CD8-positive, alpha-beta memory T cell (primary cell): ENCODE measurements around the gene HOXB5. TPM values are rescaled to one million over a fixed set of nuclear protein-coding genes. Genes with fewer than 3 reads are reported as not detected.

Experiments
- CTCF ChIA-PET: fragments of 350-600 bp; sonication (Branson Sonifier 250); formaldehyde crosslinking; loops from one replicate; lab custom pipeline; 2021; ENCODE audit warnings: antibody characterized with exemption; lab: Charles Lee
- POLR2A ChIA-PET: fragments of 350-600 bp; sonication (Branson Sonifier 250); formaldehyde crosslinking; loops from one replicate; lab custom pipeline; 2021; ENCODE audit warnings: antibody characterized with exemption; lab: Charles Lee
- DNase-seq, 5 donors: peaks; one replicate each; pipeline versions ENCODE4 v3.0.0 to v3.0.0-alpha.2; 2020 to 2022; ENCODE audit warnings: mixed read lengths in 1 of 5
- H3K27ac ChIP-seq: one replicate; pipeline ENCODE4 v1.7.0; 2013; ENCODE audit warnings: low read depth, mild to moderate bottlenecking, low read length, moderate library complexity
- H3K27me3 ChIP-seq: 2 replicates; pipeline ENCODE4 v1.7.0; 2013; ENCODE audit warnings: low read length, mild to moderate bottlenecking; ENCODE audit not compliant: insufficient read depth, poor library complexity, severe bottlenecking
- H3K36me3 ChIP-seq: 2 replicates; pipeline ENCODE4 v1.7.0; 2013; ENCODE audit warnings: mild to moderate bottlenecking, low read length, moderate library complexity; ENCODE audit not compliant: insufficient read depth
- H3K4me1 ChIP-seq: 2 replicates; pipeline ENCODE4 v1.7.0; 2013; ENCODE audit warnings: mild to moderate bottlenecking, low read length, moderate library complexity; ENCODE audit not compliant: insufficient read depth
- H3K4me3 ChIP-seq: 2 replicates; pipeline ENCODE4 v1.7.0; 2013; ENCODE audit warnings: mild to moderate bottlenecking, low read length
- H3K9me3 ChIP-seq: 2 replicates; pipeline ENCODE4 v1.7.0; 2013; ENCODE audit warnings: mild to moderate bottlenecking, low read length
- H3K27ac Mint-ChIP-seq, 8 donors: one replicate each; pipeline ENCODE4 v1.8.0; 2020 to 2021; ENCODE audit warnings: mixed read lengths in 8 of 8, mild to moderate bottlenecking in 6 of 8, inconsistent platforms in 3 of 8, moderate library complexity in 3 of 8
- H3K27me3 Mint-ChIP-seq, 2 donors: one replicate each; pipeline ENCODE4 v1.8.0; 2020 to 2021; ENCODE audit warnings: mixed read lengths in 2 of 2, mild to moderate bottlenecking in 1 of 2, moderate library complexity in 1 of 2
- H3K36me3 Mint-ChIP-seq, 3 donors: one replicate each; pipeline ENCODE4 v1.8.0; 2020 to 2021; ENCODE audit warnings: mixed read lengths in 3 of 3, inconsistent platforms in 1 of 3, mild to moderate bottlenecking in 1 of 3
- H3K4me1 Mint-ChIP-seq, 3 donors: one replicate each; pipeline ENCODE4 v1.8.0; 2020 to 2021; ENCODE audit warnings: mixed read lengths in 3 of 3, inconsistent platforms in 1 of 3, mild to moderate bottlenecking in 1 of 3
- H3K4me3 Mint-ChIP-seq, 7 donors: one replicate each; pipeline ENCODE4 v1.8.0; 2020 to 2021; ENCODE audit warnings: mixed read lengths in 7 of 7, mild to moderate bottlenecking in 6 of 7, moderate library complexity in 4 of 7, inconsistent platforms in 2 of 7
- H3K9me3 Mint-ChIP-seq, 5 donors: one replicate each; pipeline ENCODE4 v1.8.0; 2020 to 2022; ENCODE audit warnings: mixed read lengths in 5 of 5, mild to moderate bottlenecking in 3 of 5, moderate library complexity in 2 of 5, inconsistent platforms in 1 of 5
- polyA plus RNA-seq: library from polyadenylated mRNA; unstranded; fragments of 300-500 nt; fragmentation: Illumina TruSeq; gene quantifications from one replicate; pipeline ENCODE4 v1.2.3, GENCODE V29; 2021
- total RNA-seq, 2 experiments: library from RNA; stranded (reverse); gene quantifications; one replicate each; pipeline ENCODE4 v1.2.3, GENCODE V29; 2021

The HOXB5 gene
- total and polyA plus RNA-seq, 3 experiments from 2014 or later = not detected

DNA sequence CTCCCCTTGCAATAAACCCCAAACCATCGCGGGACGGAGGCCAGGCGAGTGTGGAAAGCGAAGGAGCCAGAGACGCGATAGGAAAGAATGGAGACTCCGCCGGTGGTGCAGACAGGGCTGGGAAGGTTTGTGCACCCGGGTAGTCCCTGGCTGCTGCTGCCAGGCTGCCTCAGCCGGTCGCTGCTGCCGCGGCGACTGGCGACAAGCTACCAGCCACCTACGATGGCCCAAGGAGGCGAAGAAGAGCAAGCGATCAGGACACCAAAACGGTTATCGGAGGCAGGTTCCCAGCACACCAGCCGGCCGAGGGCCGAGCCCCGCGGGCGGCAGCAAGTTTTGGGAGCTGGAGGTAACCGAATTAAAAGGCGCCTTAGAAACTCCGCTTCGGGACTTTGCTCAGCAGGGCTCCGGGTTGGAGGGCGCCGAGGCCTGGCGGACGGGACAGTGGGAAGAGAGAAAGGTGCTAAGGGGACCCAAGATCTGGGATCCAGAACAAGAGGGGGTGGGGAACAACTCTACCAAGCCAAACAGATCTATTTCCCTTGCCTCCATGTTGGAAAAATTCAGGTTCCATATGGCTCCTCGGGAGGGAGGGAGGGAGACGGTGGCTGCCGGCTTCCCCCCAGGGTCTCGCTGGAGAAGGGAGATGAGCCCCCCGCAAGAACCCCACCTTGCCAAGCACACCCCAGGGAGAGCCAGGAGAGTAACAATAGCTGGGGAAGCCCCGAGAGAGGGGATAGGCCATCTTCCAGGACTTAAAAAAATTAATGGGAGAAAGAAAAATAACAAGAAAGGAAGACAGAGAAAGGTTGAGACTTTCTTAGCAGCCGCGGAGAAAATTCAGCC, 38.9 kb downstream of the HOXB5 start:
- Histone ChIP-seq H3K36me3 (no peaks in the 10 kb centered on the region), H3K4me3 (no peak overlapping the region), H3K27me3 (no peaks in the 10 kb centered on the region), H3K9me3 (no peaks in the 10 kb centered on the region), H3K27ac (no peak overlapping the region), H3K4me1 (no peaks in the 10 kb centered on the region)
- ChIA-PET POLR2A (no interaction called here), CTCF (interaction anchor here (1.0 to 2.6 kb wide), 2 partner anchors 11 to 62 kb away, joined by 4 to 7 read pairs; no protein-coding TSS in a partner anchor)
- Mint-ChIP-seq H3K36me3 (peaks cover 0 to 7% (median 6%) of the 10 kb centered on the region in 3 donors), H3K4me1 (peaks cover 4 to 13% (median 6%) of the 10 kb centered on the region in 3 donors), H3K27me3 (peaks cover 9 to 14% of the 10 kb centered on the region in 2 donors), H3K27ac (peak overlapping the region in 3 of 8 donors; percentile 30 to 89 (median 66)), H3K4me3 (peak overlapping the region in 5 of 7 donors; percentile 5 to 87 (median 77)), H3K9me3 (no peaks in the 10 kb centered on the region)
- peak in 1 of 5 donors; percentile 34 for DNase-seq

DNA sequence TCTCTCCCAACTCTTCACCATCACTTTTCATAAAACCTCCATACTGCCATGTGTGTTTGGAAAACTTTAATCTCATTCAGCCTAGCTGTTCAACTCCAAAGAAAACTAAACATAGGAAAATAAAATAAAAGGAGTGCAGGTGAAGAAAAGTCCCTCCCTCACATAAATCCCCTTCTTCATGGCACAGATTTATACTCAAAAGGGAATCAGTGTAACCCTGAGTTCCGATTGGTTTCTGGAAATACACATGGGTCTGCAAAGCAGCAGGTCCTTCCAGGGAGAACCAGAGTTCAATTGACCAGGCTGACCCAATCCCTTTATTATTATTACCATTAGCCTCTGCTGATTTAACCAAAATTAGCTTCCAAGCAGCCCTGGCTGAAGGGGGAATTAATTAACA, 39.8 kb downstream of the HOXB5 start:
- H3K9me3 ChIP-seq = no peaks in the 10 kb centered on the region
- H3K4me3 Mint-ChIP-seq = no peak overlapping the region

DNA sequence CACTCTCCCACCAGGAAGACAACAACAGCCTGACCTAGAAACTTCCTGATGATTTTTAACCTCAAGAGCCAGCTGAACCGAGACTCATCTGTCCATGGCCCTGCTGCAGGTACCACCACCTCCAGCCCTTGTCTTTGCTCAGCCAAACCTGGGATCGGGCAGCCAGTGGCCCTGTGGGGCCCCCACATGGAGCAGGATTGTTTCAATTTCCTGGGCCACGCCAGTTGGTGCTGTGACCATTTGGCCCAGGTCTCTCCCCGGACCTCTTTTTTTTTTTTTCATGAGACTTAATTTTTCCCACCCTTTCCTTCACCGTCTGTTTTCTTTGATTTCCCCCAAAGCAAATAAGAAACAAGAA, 40.4 kb downstream of the HOXB5 start:
- peaks cover 7% of the 10 kb centered on the region for H3K4me1 ChIP-seq
- H3K9me3 ChIP-seq = no peaks in the 10 kb centered on the region
- H3K27me3 ChIP-seq = no peaks in the 10 kb centered on the region
- H3K36me3 ChIP-seq = no peaks in the 10 kb centered on the region
- ChIA-PET CTCF (no interaction called here), POLR2A (no interaction called here)
- H3K9me3 Mint-ChIP-seq = no peaks in the 10 kb centered on the region
- H3K27me3 Mint-ChIP-seq = peaks cover 9 to 14% of the 10 kb centered on the region in 2 donors
- H3K4me3 ChIP-seq = no peak overlapping the region
- no peak overlapping the region for H3K27ac ChIP-seq
- peaks cover 0 to 8% (median 5%) of the 10 kb centered on the region in 3 donors for H3K36me3 Mint-ChIP-seq
- peaks cover 5 to 19% (median 11%) of the 10 kb centered on the region in 3 donors for H3K4me1 Mint-ChIP-seq
- DNase-seq = peak in 1 of 5 donors; percentile 40
- H3K27ac Mint-ChIP-seq = no peak overlapping the region
- no peak overlapping the region for H3K4me3 Mint-ChIP-seq

More for the DNA sequence above, 39.8 kb downstream of the HOXB5 start:
- DNase-seq = no peak
- H3K27me3 Mint-ChIP-seq = peaks cover 9 to 14% of the 10 kb centered on the region in 2 donors
- H3K9me3 Mint-ChIP-seq = no peaks in the 10 kb centered on the region
- Histone ChIP-seq H3K4me1 (peaks cover 2% of the 10 kb centered on the region), H3K27ac (no peak overlapping the region), H3K27me3 (no peaks in the 10 kb centered on the region), H3K36me3 (no peaks in the 10 kb centered on the region), H3K4me3 (no peak overlapping the region)
- H3K4me1 Mint-ChIP-seq = peaks cover 4 to 13% (median 6%) of the 10 kb centered on the region in 3 donors
- ChIA-PET POLR2A (no interaction called here), CTCF (no interaction called here)
- H3K27ac Mint-ChIP-seq = peak overlapping the region in 1 of 8 donors; percentile 46
- peaks cover 0 to 8% (median 7%) of the 10 kb centered on the region in 3 donors for H3K36me3 Mint-ChIP-seq

DNA sequence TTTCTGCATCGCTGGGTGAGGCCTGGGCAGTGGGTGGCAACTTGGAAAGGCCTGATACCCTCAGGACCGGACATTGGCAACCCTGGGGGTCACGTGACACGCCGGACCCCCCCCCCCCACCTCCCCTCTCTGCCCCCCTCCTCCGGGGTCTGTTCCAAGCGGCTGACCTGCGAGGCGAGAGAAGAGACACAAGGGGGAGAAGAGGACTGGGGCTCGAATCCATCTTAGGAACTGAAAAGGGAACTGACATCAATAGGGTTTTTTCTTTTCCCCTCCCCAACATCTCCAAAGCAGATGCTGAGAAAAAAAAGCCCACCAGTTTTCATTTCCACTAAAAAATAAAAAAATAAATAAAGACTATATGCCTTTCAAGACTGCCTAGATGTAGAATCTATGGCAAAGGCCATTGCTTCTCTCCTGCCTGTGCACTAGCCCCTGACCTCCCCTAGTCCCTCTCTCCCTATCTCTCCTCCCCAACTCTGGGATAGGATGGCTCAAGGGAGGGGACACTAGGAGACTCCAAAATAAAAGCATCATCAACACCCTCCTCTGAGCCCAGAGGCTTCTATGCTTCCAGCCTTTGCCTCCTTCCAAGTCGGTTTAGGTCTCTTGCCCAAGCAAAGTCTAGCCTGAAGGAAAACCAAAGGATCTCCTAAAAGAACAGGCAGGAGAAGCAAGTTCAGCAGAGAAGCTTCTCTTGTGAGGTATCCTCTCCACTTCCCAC, 41.0 kb downstream of the HOXB5 start:
- Histone ChIP-seq H3K9me3 (no peaks in the 10 kb centered on the region), H3K4me1 (peaks cover 12% of the 10 kb centered on the region), H3K36me3 (no peaks in the 10 kb centered on the region), H3K27ac (no peak overlapping the region), H3K27me3 (no peaks in the 10 kb centered on the region), H3K4me3 (no peak overlapping the region)
- H3K36me3 Mint-ChIP-seq = peaks cover 0 to 8% (median 5%) of the 10 kb centered on the region in 3 donors
- peaks cover 8 to 24% (median 16%) of the 10 kb centered on the region in 3 donors for H3K4me1 Mint-ChIP-seq
- H3K9me3 Mint-ChIP-seq = no peaks in the 10 kb centered on the region
- no peak overlapping the region for H3K27ac Mint-ChIP-seq
- POLR2A ChIA-PET = no interaction called here
- H3K4me3 Mint-ChIP-seq = no peak overlapping the region
- CTCF ChIA-PET = no interaction called here
- peaks cover 9 to 10% of the 10 kb centered on the region in 2 donors for H3K27me3 Mint-ChIP-seq
- peak in 1 of 5 donors; percentile 6 for DNase-seq

DNA sequence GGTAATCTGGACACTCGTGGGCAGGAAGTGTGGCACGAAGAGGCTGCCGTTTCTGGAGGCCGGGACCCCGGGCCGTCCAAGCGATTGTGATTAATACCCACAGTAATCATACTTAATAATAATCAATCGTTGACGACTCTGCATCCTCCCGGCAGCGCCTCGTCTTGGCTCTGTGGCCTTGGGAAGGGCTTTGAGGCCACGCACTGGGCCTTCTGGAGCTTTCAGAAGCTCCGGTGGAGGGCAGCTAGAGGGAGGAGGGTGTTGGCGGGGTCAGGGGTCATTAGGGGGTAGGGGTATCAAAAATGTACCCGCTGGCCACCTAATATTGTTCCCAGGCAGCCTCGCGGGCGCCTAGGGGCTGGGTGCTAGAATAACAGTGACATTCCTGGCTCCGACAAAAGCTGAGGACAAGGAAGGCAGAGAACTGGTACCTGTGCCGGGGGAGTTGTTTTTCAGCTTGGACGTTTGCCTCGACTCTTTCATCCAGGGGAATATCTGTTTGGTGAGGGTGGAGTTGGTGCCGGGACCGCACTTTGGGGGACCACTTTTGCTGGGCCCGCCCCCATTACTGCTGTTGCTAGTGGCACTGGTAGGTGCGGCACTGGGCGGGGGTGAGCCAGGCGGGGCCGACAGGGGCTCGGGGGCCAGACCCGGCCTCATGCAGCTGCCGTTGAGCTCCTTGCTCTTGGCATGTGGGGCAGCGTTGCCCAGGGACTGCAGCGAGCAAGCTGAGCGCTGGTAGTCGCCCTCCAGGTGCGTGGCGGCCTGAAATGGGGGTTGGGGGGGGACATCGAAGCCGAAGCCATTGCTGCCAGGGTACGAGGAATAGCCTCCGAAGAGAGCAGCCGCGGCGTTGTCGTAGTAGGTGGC, 41.7 kb downstream of the HOXB5 start:
- ChIA-PET CTCF (no interaction called here), POLR2A (no interaction called here)
- Histone ChIP-seq H3K4me3 (no peak overlapping the region), H3K27ac (no peak overlapping the region), H3K4me1 (peaks cover 17% of the 10 kb centered on the region), H3K27me3 (no peaks in the 10 kb centered on the region), H3K9me3 (no peaks in the 10 kb centered on the region), H3K36me3 (no peaks in the 10 kb centered on the region)
- no peak overlapping the region for H3K4me3 Mint-ChIP-seq
- H3K36me3 Mint-ChIP-seq = peaks cover 0 to 8% (median 5%) of the 10 kb centered on the region in 3 donors
- H3K27me3 Mint-ChIP-seq = peaks cover 7% of the 10 kb centered on the region in 2 donors
- DNase-seq = peak in 1 of 5 donors; percentile 33
- H3K27ac Mint-ChIP-seq = no peak overlapping the region
- H3K4me1 Mint-ChIP-seq = peaks cover 9 to 31% (median 18%) of the 10 kb centered on the region in 3 donors
- no peaks in the 10 kb centered on the region for H3K9me3 Mint-ChIP-seq

DNA sequence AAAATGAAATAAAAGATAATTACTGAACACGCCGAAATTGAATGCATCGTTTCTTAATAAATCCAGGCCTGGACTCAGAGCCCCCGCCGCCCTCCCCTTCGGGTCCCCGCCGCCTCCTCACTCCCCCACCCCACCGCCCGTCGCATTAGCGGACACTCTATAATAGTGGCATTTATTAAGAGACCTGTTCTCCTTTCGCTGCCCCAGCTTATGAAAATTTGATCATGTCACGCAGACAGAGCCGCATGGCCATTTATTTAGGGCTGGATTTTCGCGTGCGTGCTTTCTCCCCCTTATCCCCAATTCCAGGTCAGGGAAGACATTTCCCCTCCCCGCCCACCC, 42.4 kb downstream of the HOXB5 start:
- DNase-seq = no peak
- Histone ChIP-seq H3K36me3 (no peaks in the 10 kb centered on the region), H3K4me3 (no peak overlapping the region), H3K4me1 (peaks cover 22% of the 10 kb centered on the region), H3K27me3 (no peaks in the 10 kb centered on the region), H3K27ac (no peak overlapping the region), H3K9me3 (no peaks in the 10 kb centered on the region)
- POLR2A ChIA-PET = no interaction called here
- peaks cover 9 to 36% (median 18%) of the 10 kb centered on the region in 3 donors for H3K4me1 Mint-ChIP-seq
- H3K36me3 Mint-ChIP-seq = peaks cover 0 to 8% (median 5%) of the 10 kb centered on the region in 3 donors
- no peaks in the 10 kb centered on the region for H3K9me3 Mint-ChIP-seq
- CTCF ChIA-PET = no interaction called here
- H3K27ac Mint-ChIP-seq = no peak overlapping the region
- H3K4me3 Mint-ChIP-seq = no peak overlapping the region
- peaks cover 3 to 6% of the 10 kb centered on the region in 2 donors for H3K27me3 Mint-ChIP-seq

DNA sequence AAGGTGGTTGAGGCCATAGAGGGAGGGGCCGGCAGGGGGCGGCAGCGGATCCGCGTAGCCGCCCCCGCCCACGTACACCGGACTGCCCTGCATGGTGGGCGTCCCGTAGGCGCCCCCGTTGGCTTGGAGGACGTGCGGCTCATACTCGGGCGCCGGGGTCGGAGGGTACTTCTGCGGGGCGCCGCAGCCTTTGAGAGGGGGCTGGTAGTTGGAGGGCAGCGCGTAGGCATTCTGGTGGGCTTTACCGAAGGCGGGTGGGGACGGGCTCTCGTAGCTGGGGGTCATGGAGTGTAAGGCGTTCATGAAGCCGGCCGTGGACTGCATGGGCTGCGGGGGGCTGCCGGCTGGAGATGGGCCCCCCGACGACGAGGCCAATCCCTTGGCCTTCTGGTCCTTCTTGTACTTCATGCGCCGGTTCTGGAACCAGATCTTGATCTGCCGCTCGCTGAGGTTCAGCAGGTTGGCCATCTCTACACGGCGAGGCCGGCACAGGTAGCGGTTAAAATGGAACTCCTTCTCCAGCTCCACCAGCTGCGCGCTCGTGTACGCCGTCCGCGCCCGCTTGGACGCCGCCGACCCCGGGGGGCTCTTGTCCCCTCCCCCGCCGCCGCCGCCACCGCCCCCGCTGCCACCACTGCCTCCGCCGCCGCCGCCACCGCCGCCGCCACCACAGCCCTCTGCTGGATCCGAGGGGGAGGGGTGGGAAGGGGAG, 42.9 kb downstream of the HOXB5 start:
- Histone ChIP-seq H3K9me3 (no peaks in the 10 kb centered on the region), H3K27ac (no peak overlapping the region), H3K27me3 (no peaks in the 10 kb centered on the region), H3K4me1 (peaks cover 24% of the 10 kb centered on the region), H3K4me3 (no peak overlapping the region), H3K36me3 (no peaks in the 10 kb centered on the region)
- DNase-seq = peak in 1 of 5 donors; percentile 36
- H3K27ac Mint-ChIP-seq = no peak overlapping the region
- H3K4me1 Mint-ChIP-seq = peaks cover 11 to 35% (median 18%) of the 10 kb centered on the region in 3 donors
- CTCF ChIA-PET = no interaction called here
- H3K4me3 Mint-ChIP-seq = no peak overlapping the region
- no peaks in the 10 kb centered on the region for H3K9me3 Mint-ChIP-seq
- POLR2A ChIA-PET = no interaction called here
- peaks cover 0 to 8% (median 5%) of the 10 kb centered on the region in 3 donors for H3K36me3 Mint-ChIP-seq
- peaks cover 3 to 5% of the 10 kb centered on the region in 2 donors for H3K27me3 Mint-ChIP-seq
